Neuronal stem cell (in vitro differentiated cells): ENCODE results near the gene NBAS.

ENCODE experiments used
- DNase-seq: peaks from one replicate; pipeline ENCODE4 v3.0.0-alpha.2; 2013; ENCODE audit warnings: low spot score
- H2AFZ ChIP-seq: one replicate; pipeline ENCODE4 v1.6.1; 2013; ENCODE audit warnings: mild to moderate bottlenecking, low read length, inconsistent platforms
- H2AK5ac ChIP-seq: 2 replicates; pipeline ENCODE4 v1.6.1; 2013; ENCODE audit warnings: low read depth, mild to moderate bottlenecking, inconsistent platforms, low read length, moderate library complexity, mixed read lengths
- H2BK120ac ChIP-seq: 2 replicates; pipeline ENCODE4 v1.6.1; 2013; ENCODE audit warnings: low read depth, mild to moderate bottlenecking, inconsistent platforms, low read length, moderate library complexity, mixed read lengths
- H2BK12ac ChIP-seq: one replicate; pipeline ENCODE4 v1.6.1; 2013; ENCODE audit warnings: low read length, inconsistent platforms
- H2BK15ac ChIP-seq: 2 replicates; pipeline ENCODE4 v1.6.1; 2013; ENCODE audit warnings: mild to moderate bottlenecking, low read length, inconsistent platforms, mixed read lengths
- H2BK5ac ChIP-seq: one replicate; pipeline ENCODE4 v1.6.1; 2013; ENCODE audit warnings: inconsistent platforms, mild to moderate bottlenecking, low read length, moderate library complexity
- H3K14ac ChIP-seq: one replicate; pipeline ENCODE4 v1.6.1; 2013; ENCODE audit warnings: low read length, inconsistent platforms
- H3K18ac ChIP-seq: 2 replicates; pipeline ENCODE4 v1.6.1; 2013; ENCODE audit warnings: low read length, inconsistent platforms
- H3K23ac ChIP-seq: 2 replicates; pipeline ENCODE4 v1.6.1; 2013; ENCODE audit warnings: low read depth, mild to moderate bottlenecking, mixed read lengths, low read length, inconsistent platforms; ENCODE audit not compliant: poor library complexity
- H3K27ac ChIP-seq: replicated peaks from 3 replicates; pipeline ENCODE4 v1.5.1; 2013; ENCODE audit warnings: low read length, inconsistent platforms
- H3K27me3 ChIP-seq, 3 experiments: 2 replicates each; pipeline ENCODE4 v1.6.1; 2013; ENCODE audit warnings: low read length in 3 of 3, mild to moderate bottlenecking in 2 of 3, inconsistent platforms in 1 of 3, low read depth in 1 of 3, mixed read lengths in 1 of 3, moderate library complexity in 1 of 3; ENCODE audit not compliant: control insufficient read depth in 3 of 3, insufficient read depth in 3 of 3
- H3K36me3 ChIP-seq, 2 donors: replicated peaks in 1 of 2; 2 replicates each; pipeline ENCODE4 v1.6.1; 2013; ENCODE audit warnings: low read length in 2 of 2; ENCODE audit not compliant: control insufficient read depth in 2 of 2, insufficient read depth in 2 of 2
- H3K4ac ChIP-seq: 2 replicates; pipeline ENCODE4 v1.6.1; 2013; ENCODE audit warnings: inconsistent platforms, mild to moderate bottlenecking, low read length, moderate library complexity
- H3K4me1 ChIP-seq, 2 donors: 1 replicate in 1 of 2; 2 replicates in 1 of 2; pipeline ENCODE4 v1.6.1; 2013; ENCODE audit warnings: low read length in 2 of 2, low read depth in 1 of 2; ENCODE audit not compliant: control insufficient read depth in 2 of 2, insufficient read depth in 1 of 2
- H3K4me2 ChIP-seq: one replicate; pipeline ENCODE4 v1.6.1; 2013; ENCODE audit warnings: mild to moderate bottlenecking, low read length, inconsistent platforms; ENCODE audit not compliant: insufficient read depth, poor library complexity, severe bottlenecking
- H3K4me3 ChIP-seq, 2 donors: 2 replicates each; pipeline ENCODE4 v1.5.1; 2013; ENCODE audit warnings: low read length in 2 of 2, mild to moderate bottlenecking in 2 of 2, inconsistent platforms in 1 of 2, moderate library complexity in 1 of 2
- H3K79me1 ChIP-seq: one replicate; pipeline ENCODE4 v1.6.1; 2013; ENCODE audit warnings: low read depth, mild to moderate bottlenecking, inconsistent platforms, low read length, moderate library complexity
- H3K9ac ChIP-seq: one replicate; pipeline ENCODE4 v1.6.1; 2013; ENCODE audit warnings: mild to moderate bottlenecking, low read depth, low read length, inconsistent platforms; ENCODE audit not compliant: poor library complexity
- H3K9me3 ChIP-seq, 2 donors: replicated peaks in 1 of 2; 2 replicates each; pipeline versions ENCODE3 to v1.6.1; 2013; ENCODE audit warnings: low read length in 2 of 2, mild to moderate bottlenecking in 2 of 2, inconsistent platforms in 1 of 2, low read depth in 1 of 2, mixed read lengths in 1 of 2, moderate library complexity in 1 of 2; ENCODE audit not compliant: control insufficient read depth in 2 of 2, insufficient read depth in 1 of 2
- H4K8ac ChIP-seq: one replicate; pipeline ENCODE4 v1.6.1; 2013; ENCODE audit warnings: low read depth, mild to moderate bottlenecking, inconsistent platforms, low read length, moderate library complexity
- H4K91ac ChIP-seq: one replicate; pipeline ENCODE4 v1.6.1; 2013; ENCODE audit warnings: low read length, low read depth, mild to moderate bottlenecking, inconsistent platforms; ENCODE audit not compliant: poor library complexity
- WGBS, 2 donors: extraction: QIAGEN DNeasy Blood & Tissue Kit; methylation state at CpG; one replicate each; pipeline ENCODE4 v1.1.7; 2013; ENCODE audit warnings: missing lambda C conversion rate in 2 of 2, mixed read lengths in 1 of 2; ENCODE audit not compliant: insufficient read length in 2 of 2, insufficient replicate concordance in 1 of 2; ENCODE audit errors: extremely low coverage in 2 of 2; 5-methylcytosine and 5-hydroxymethylcytosine counted together

The NBAS gene

DNA sequence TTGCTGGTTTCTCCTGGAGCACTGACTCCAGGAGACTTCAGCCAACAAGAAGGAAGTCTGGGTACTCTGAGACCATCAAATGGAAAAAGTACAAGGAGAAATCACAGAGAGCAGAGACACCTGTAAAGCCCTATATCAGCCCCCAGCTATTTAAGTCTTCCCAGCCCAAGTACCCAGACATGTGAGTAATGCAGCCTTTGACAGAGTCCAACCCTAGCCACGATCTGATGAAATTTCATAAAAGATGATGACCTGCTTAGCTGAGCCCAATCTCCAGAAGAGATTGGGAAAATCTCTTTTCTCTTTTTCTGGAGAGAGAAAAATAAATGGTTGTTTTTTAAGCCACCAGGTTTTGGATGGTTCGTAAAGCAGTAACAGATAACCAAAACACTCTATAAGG, 196.6 kb downstream of the NBAS start:
- no peak overlapping the region for H3K4ac ChIP-seq
- no peak overlapping the region for H2BK5ac ChIP-seq
- no peaks in the 10 kb centered on the region for H3K9me3 ChIP-seq
- no peaks in the 10 kb centered on the region for H3K27me3 ChIP-seq
- no peak overlapping the region for H3K18ac ChIP-seq
- H3K4me2 ChIP-seq: no peak overlapping the region
- DNase-seq: no peak
- H4K91ac ChIP-seq: no peak overlapping the region
- H3K36me3 ChIP-seq: peaks cover 0 to 3% of the 10 kb centered on the region in 2 donors
- no peak overlapping the region for H2AK5ac ChIP-seq
- H3K9ac ChIP-seq: no peak overlapping the region
- no peak overlapping the region for H4K8ac ChIP-seq
- H3K14ac ChIP-seq: no peak overlapping the region
- no peak overlapping the region for H3K4me3 ChIP-seq
- H2BK120ac ChIP-seq: no peak overlapping the region
- H2BK15ac ChIP-seq: no peak overlapping the region
- H3K79me1 ChIP-seq: no peaks in the 10 kb centered on the region
- no peak overlapping the region for H2BK12ac ChIP-seq
- no peak overlapping the region for H3K23ac ChIP-seq
- no peak overlapping the region for H3K27ac ChIP-seq
- H3K4me1 ChIP-seq: no peaks in the 10 kb centered on the region
- no CpG with 5 or more reads among the region's 2 CpGs for WGBS, 2 donors
- no peak overlapping the region for H2AFZ ChIP-seq

DNA sequence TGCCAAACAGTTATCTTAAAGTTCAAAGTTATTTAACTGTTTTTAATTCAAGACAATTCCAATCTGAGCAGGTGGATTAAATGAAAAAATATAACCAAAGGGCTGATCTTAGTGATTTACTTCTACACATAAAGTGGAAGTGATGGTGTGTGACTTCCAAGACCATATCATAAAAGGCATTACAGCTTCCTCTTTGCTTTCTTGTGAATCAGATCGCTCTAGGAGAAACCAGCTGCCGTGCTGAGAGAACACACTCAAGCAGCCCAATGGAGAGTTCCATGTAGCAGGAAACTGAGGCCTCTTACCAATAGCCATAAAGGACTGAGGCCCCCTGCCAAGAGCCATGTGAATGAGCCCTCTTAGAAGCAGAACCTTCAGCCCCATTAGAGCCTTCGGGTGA, 197.4 kb downstream of the NBAS start:
- Histone ChIP-seq H3K9me3 (no peaks in the 10 kb centered on the region), H3K4me3 (no peak overlapping the region), H2BK12ac (no peak overlapping the region), H3K4me2 (no peak overlapping the region), H3K4ac (no peak overlapping the region), H4K8ac (no peak overlapping the region), H3K27ac (no peak overlapping the region), H3K23ac (no peak overlapping the region), H2AK5ac (no peak overlapping the region), H2BK15ac (no peak overlapping the region), H3K14ac (no peak overlapping the region), H2BK5ac (no peak overlapping the region), H3K4me1 (no peaks in the 10 kb centered on the region), H3K27me3 (no peaks in the 10 kb centered on the region), H3K79me1 (no peaks in the 10 kb centered on the region), H4K91ac (no peak overlapping the region), H2AFZ (no peak overlapping the region), H3K36me3 (peaks cover 0 to 3% of the 10 kb centered on the region in 2 donors), H2BK120ac (no peak overlapping the region), H3K9ac (no peak overlapping the region), H3K18ac (no peak overlapping the region)
- no CpG with 5 or more reads among the region's 3 CpGs for WGBS, 2 donors
- no peak for DNase-seq

DNA sequence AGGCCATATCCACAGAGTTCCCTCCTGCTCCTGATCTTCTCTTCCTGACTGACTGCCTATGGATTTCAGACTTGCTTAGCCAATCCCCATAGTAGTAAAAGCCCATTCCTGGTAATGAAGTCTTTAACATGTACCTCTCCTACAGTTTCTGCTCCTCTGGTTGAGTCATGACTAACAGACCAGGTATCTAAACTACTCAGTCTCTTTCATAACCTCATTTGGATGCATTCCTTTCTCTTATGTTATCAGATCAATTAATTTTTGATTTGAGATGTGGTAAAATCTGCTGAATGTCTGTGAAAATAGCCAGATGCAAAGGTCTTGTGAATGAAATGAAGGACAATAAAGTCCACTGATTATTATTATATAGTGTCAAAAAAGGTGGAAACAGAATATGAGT, 198.0 kb downstream of the NBAS start:
- Histone ChIP-seq H3K9ac (no peak overlapping the region), H3K14ac (no peak overlapping the region), H3K23ac (no peak overlapping the region), H4K91ac (no peak overlapping the region), H3K4me2 (no peak overlapping the region), H2AFZ (no peak overlapping the region), H2BK15ac (no peak overlapping the region), H3K4me3 (no peak overlapping the region), H3K4me1 (no peaks in the 10 kb centered on the region), H3K27me3 (no peaks in the 10 kb centered on the region), H3K9me3 (no peaks in the 10 kb centered on the region), H3K27ac (no peak overlapping the region), H2BK120ac (no peak overlapping the region), H3K4ac (no peak overlapping the region), H2BK5ac (no peak overlapping the region), H2BK12ac (no peak overlapping the region), H4K8ac (no peak overlapping the region), H3K18ac (no peak overlapping the region), H3K36me3 (peaks cover 0 to 3% of the 10 kb centered on the region in 2 donors), H2AK5ac (no peak overlapping the region), H3K79me1 (peaks cover 1% of the 10 kb centered on the region)
- no peak for DNase-seq

DNA sequence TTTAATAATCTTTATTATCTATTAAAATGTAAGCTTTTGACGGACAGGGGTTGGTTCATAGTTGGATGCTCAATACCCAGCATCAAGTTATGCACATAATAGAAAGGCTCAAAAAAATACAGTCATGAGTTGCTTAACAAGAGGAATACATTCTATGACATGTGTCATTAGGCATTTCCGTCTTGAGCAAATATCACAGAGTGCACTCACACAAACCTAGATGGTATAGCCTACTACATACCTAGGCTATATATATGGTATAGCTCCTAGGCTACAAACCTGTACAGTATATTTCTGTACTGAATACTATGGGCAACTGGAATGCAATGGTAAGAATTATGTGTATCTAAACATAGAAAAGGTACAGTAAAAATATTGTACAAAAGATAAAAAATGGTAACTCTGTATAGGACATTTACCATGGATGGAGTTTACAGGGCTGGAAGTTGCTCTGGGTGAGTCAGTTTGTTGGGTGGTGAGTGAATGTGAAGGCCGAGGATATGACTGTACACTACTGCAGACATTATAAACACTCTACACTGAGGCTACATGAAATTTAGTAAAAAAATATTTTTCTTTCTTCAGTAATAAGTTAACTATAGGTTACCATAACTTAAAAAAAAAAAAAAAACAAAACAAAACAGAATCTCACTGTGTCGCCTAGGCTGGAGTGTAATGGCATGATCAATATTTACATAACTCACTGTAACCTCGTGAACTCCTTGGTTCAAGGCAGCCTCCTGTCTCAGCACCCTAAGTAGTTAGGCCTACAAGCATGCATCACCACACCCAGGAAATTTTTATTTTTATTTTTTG, 201.2 kb downstream of the NBAS start:
- H3K9ac ChIP-seq: no peak overlapping the region
- no peak overlapping the region for H2BK12ac ChIP-seq
- no peak overlapping the region for H4K8ac ChIP-seq
- no peak overlapping the region for H3K27ac ChIP-seq
- peaks cover 2 to 10% of the 10 kb centered on the region in 2 donors for H3K36me3 ChIP-seq
- H2BK15ac ChIP-seq: no peak overlapping the region
- DNase-seq: no peak
- no peak overlapping the region for H3K14ac ChIP-seq
- H3K4ac ChIP-seq: no peak overlapping the region
- no peak overlapping the region for H3K4me3 ChIP-seq
- H4K91ac ChIP-seq: no peak overlapping the region
- no CpG with 5 or more reads among the region's 5 CpGs for WGBS, 2 donors
- H2BK120ac ChIP-seq: no peak overlapping the region
- H3K27me3 ChIP-seq: no peaks in the 10 kb centered on the region
- no peak overlapping the region for H3K18ac ChIP-seq
- peaks cover 0 to 5% of the 10 kb centered on the region in 2 donors for H3K4me1 ChIP-seq
- H3K23ac ChIP-seq: no peak overlapping the region
- H3K9me3 ChIP-seq: no peaks in the 10 kb centered on the region
- H3K79me1 ChIP-seq: peaks cover 1% of the 10 kb centered on the region
- H2BK5ac ChIP-seq: no peak overlapping the region
- no peak overlapping the region for H3K4me2 ChIP-seq
- H2AFZ ChIP-seq: no peak overlapping the region
- H2AK5ac ChIP-seq: no peak overlapping the region
